Measurements from ENCODE around the gene DNER.

Gene DNER

GRCh38 chr2:229528846-229529245, 185.5 kb downstream of the DNER start:
- Histone ChIP-seq H3K9me2 (replicated peaks; ENCODE audit: low read depth, low read length) (no peaks in the 10 kb centered on the region), H4K20me1 (ENCODE audit: insufficient read depth, low read length, poor library complexity, severe bottlenecking) (no peaks in the 10 kb centered on the region), H3K4me1 (ENCODE audit: insufficient read depth, low read length, poor library complexity, severe bottlenecking) (no peaks in the 10 kb centered on the region), H3K9me3 (ENCODE audit: insufficient read depth, low read depth, low read length) (peaks cover 7% of the 10 kb centered on the region; the same call in 1 of the 2 replicates), H3K4me3 (ENCODE audit: low read length, poor library complexity, severe bottlenecking) (no peak overlapping the region), H3K79me2 (ENCODE audit: insufficient read depth, low read length) (no peaks in the 10 kb centered on the region), H3F3A (ENCODE audit: low read depth) (no peaks in the 10 kb centered on the region), H3K9ac (ENCODE audit: low read depth, low read length, poor library complexity, severe bottlenecking) (no peak overlapping the region), H3K36me3 (ENCODE audit: insufficient read depth, low read length) (no peaks in the 10 kb centered on the region), H2AFZ (ENCODE audit: low read length) (no peak overlapping the region), H3K27me3 (ENCODE audit: insufficient read depth, low read length, poor library complexity, severe bottlenecking) (no peaks in the 10 kb centered on the region), H3K4me2 (ENCODE audit: low read depth, low read length, poor library complexity, severe bottlenecking) (no peak overlapping the region)
- no peak for TF ChIP-seq EZH2phosphoT487 (IDR thresholded peaks at IDR 0.05; ENCODE audit: borderline replicate concordance)
- TF ChIP-seq, protein P1, sequence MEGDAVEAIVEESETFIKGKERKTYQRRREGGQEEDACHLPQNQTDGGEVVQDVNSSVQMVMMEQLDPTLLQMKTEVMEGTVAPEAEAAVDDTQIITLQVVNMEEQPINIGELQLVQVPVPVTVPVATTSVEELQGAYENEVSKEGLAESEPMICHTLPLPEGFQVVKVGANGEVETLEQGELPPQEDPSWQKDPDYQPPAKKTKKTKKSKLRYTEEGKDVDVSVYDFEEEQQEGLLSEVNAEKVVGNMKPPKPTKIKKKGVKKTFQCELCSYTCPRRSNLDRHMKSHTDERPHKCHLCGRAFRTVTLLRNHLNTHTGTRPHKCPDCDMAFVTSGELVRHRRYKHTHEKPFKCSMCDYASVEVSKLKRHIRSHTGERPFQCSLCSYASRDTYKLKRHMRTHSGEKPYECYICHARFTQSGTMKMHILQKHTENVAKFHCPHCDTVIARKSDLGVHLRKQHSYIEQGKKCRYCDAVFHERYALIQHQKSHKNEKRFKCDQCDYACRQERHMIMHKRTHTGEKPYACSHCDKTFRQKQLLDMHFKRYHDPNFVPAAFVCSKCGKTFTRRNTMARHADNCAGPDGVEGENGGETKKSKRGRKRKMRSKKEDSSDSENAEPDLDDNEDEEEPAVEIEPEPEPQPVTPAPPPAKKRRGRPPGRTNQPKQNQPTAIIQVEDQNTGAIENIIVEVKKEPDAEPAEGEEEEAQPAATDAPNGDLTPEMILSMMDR (conservative IDR thresholded peaks at IDR 0.05; ENCODE audit: low read length), result no peak

DNA sequence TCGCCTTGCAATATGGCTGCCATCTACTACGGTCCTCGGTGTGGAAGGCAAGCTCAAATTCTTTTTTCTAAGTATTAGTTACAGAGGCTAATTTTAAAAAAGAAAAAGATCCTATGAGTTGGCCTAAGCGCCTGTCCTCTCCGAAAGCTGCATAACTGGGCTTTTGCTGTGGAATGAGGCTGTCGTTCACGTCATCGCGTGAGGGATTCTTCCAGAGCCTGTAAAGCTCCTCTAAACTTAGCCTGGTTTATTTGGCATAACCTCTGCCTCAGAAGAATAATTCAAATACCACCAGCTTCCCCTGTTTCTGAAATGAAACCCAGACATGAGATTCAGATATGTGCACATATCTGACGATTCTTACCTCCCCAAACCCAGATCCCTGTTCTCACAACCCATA, 187.4 kb downstream of the DNER start:
- H4K20me1 ChIP-seq (ENCODE audit: insufficient read depth, low read length, poor library complexity, severe bottlenecking), result no peaks in the 10 kb centered on the region

GRCh38 chr2:229524799-229525198, 189.6 kb downstream of the DNER start:
- no peak for TF ChIP-seq EZH2phosphoT487 (IDR thresholded peaks at IDR 0.05; ENCODE audit: borderline replicate concordance)
- H3K9me2 ChIP-seq (replicated peaks; ENCODE audit: low read depth, low read length), result no peaks in the 10 kb centered on the region
- H3K4me1 ChIP-seq (ENCODE audit: insufficient read depth, low read length, poor library complexity, severe bottlenecking), result no peaks in the 10 kb centered on the region
- no peaks in the 10 kb centered on the region for H3K79me2 ChIP-seq (ENCODE audit: insufficient read depth, low read length)
- no peaks in the 10 kb centered on the region for H3F3A ChIP-seq (ENCODE audit: low read depth)
- H3K9me3 ChIP-seq (ENCODE audit: insufficient read depth, low read depth, low read length), result no peaks in the 10 kb centered on the region
- no peak overlapping the region for H3K9ac ChIP-seq (ENCODE audit: low read depth, low read length, poor library complexity, severe bottlenecking)
- no peaks in the 10 kb centered on the region for H3K36me3 ChIP-seq (ENCODE audit: insufficient read depth, low read length)
- no peaks in the 10 kb centered on the region for H4K20me1 ChIP-seq (ENCODE audit: insufficient read depth, low read length, poor library complexity, severe bottlenecking)
- no peak overlapping the region for H3K4me3 ChIP-seq (ENCODE audit: low read length, poor library complexity, severe bottlenecking)
- no peak overlapping the region for H2AFZ ChIP-seq (ENCODE audit: low read length)
- H3K4me2 ChIP-seq (ENCODE audit: low read depth, low read length, poor library complexity, severe bottlenecking), result no peak overlapping the region
- no peaks in the 10 kb centered on the region for H3K27me3 ChIP-seq (ENCODE audit: insufficient read depth, low read length, poor library complexity, severe bottlenecking)

More for the DNA sequence above, 187.4 kb downstream of the DNER start:
- no peaks in the 10 kb centered on the region for H3K36me3 ChIP-seq (ENCODE audit: insufficient read depth, low read length)
- no peaks in the 10 kb centered on the region for H3K27me3 ChIP-seq (ENCODE audit: insufficient read depth, low read length, poor library complexity, severe bottlenecking)
- H3K4me1 ChIP-seq (ENCODE audit: insufficient read depth, low read length, poor library complexity, severe bottlenecking), result no peaks in the 10 kb centered on the region
- H3K9me2 ChIP-seq (replicated peaks; ENCODE audit: low read depth, low read length), result no peaks in the 10 kb centered on the region
- TF ChIP-seq, protein P1 (conservative IDR thresholded peaks at IDR 0.05; ENCODE audit: low read length), result no peak
- TF ChIP-seq EZH2phosphoT487 (IDR thresholded peaks at IDR 0.05; ENCODE audit: borderline replicate concordance), result no peak
- no peak overlapping the region for H3K9ac ChIP-seq (ENCODE audit: low read depth, low read length, poor library complexity, severe bottlenecking)
- no peak overlapping the region for H2AFZ ChIP-seq (ENCODE audit: low read length)
- H3K9me3 ChIP-seq (ENCODE audit: insufficient read depth, low read depth, low read length), result peaks cover 7% of the 10 kb centered on the region; the same call in 1 of the 2 replicates
- no peaks in the 10 kb centered on the region for H3F3A ChIP-seq (ENCODE audit: low read depth)
- H3K4me2 ChIP-seq (ENCODE audit: low read depth, low read length, poor library complexity, severe bottlenecking), result no peak overlapping the region
- H3K4me3 ChIP-seq (ENCODE audit: low read length, poor library complexity, severe bottlenecking), result no peak overlapping the region
- no peaks in the 10 kb centered on the region for H3K79me2 ChIP-seq (ENCODE audit: insufficient read depth, low read length)

DNA sequence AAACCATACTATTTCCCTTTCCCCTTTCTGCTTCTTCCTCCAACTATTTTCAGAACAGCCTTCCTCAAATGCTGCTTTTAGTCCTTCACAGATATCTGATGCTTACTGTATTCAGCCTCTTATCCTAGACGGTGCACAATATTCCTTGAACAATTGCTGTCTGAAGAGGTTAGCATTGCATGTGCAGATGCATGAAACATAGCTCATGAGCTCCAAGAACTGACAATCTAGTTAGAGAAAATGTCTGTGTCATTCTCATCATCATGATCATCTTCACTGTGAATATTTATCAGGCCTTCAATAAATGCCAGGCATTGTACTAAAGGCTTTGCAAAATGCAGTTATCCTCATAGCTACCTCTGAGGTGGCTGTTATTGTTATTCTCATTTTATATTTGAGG, 190.7 kb downstream of the DNER start:
- no peaks in the 10 kb centered on the region for H3F3A ChIP-seq (ENCODE audit: low read depth)
- H3K4me3 ChIP-seq (ENCODE audit: low read length, poor library complexity, severe bottlenecking), result no peak overlapping the region
- no peak overlapping the region for H3K9ac ChIP-seq (ENCODE audit: low read depth, low read length, poor library complexity, severe bottlenecking)
- no peak overlapping the region for H2AFZ ChIP-seq (ENCODE audit: low read length)
- H3K79me2 ChIP-seq (ENCODE audit: insufficient read depth, low read length), result no peaks in the 10 kb centered on the region
- TF ChIP-seq, protein P1 (conservative IDR thresholded peaks at IDR 0.05; ENCODE audit: low read length), result no peak
- TF ChIP-seq EZH2phosphoT487 (IDR thresholded peaks at IDR 0.05; ENCODE audit: borderline replicate concordance), result no peak
- no peaks in the 10 kb centered on the region for H3K4me1 ChIP-seq (ENCODE audit: insufficient read depth, low read length, poor library complexity, severe bottlenecking)
- H3K9me2 ChIP-seq (replicated peaks; ENCODE audit: low read depth, low read length), result no peaks in the 10 kb centered on the region
- H3K4me2 ChIP-seq (ENCODE audit: low read depth, low read length, poor library complexity, severe bottlenecking), result no peak overlapping the region
- no peaks in the 10 kb centered on the region for H3K27me3 ChIP-seq (ENCODE audit: insufficient read depth, low read length, poor library complexity, severe bottlenecking)
- no peaks in the 10 kb centered on the region for H3K9me3 ChIP-seq (ENCODE audit: insufficient read depth, low read depth, low read length)
- no peaks in the 10 kb centered on the region for H3K36me3 ChIP-seq (ENCODE audit: insufficient read depth, low read length)
- no peaks in the 10 kb centered on the region for H4K20me1 ChIP-seq (ENCODE audit: insufficient read depth, low read length, poor library complexity, severe bottlenecking)

Measured in Loucy (cell line).